Epithelial cell of proximal tubule (primary cell): ENCODE measurements around the gene IFT74. TPM values are rescaled to one million over a fixed set of nuclear protein-coding genes. Genes with fewer than 3 reads are reported as not detected.

ENCODE experiments used
- DNase-seq: peaks from one replicate; pipeline ENCODE4 v3.0.0-alpha.2; 2011; ENCODE audit warnings: low read depth
- H3K4me3 ChIP-seq: 2 replicates; pipeline ENCODE4 v1.5.1; 2011; ENCODE audit warnings: low read depth, mild to moderate bottlenecking, low read length
- total RNA-seq: library from RNA; depleted of rRNA; stranded (reverse); fragments of >200 nt; gene quantifications from 2 replicates; pipeline ENCODE4 v1.2.3, GENCODE V29; 2015
- TF ChIP-seq, protein P1 (sequence below): conservative IDR thresholded peaks from 2 replicates; pipeline ENCODE4 v1.5.1; 2012; ENCODE audit warnings: low read depth, mild to moderate bottlenecking, low read length

Gene IFT74
- total RNA-seq, 1 donor from 2014 or later, result 17.5 TPM

- H3K4me3 ChIP-seq, result no peak overlapping the region
- DNase-seq, result no peak
- TF ChIP-seq, protein P1, sequence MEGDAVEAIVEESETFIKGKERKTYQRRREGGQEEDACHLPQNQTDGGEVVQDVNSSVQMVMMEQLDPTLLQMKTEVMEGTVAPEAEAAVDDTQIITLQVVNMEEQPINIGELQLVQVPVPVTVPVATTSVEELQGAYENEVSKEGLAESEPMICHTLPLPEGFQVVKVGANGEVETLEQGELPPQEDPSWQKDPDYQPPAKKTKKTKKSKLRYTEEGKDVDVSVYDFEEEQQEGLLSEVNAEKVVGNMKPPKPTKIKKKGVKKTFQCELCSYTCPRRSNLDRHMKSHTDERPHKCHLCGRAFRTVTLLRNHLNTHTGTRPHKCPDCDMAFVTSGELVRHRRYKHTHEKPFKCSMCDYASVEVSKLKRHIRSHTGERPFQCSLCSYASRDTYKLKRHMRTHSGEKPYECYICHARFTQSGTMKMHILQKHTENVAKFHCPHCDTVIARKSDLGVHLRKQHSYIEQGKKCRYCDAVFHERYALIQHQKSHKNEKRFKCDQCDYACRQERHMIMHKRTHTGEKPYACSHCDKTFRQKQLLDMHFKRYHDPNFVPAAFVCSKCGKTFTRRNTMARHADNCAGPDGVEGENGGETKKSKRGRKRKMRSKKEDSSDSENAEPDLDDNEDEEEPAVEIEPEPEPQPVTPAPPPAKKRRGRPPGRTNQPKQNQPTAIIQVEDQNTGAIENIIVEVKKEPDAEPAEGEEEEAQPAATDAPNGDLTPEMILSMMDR, result no peak
These were observed 17.8 kb downstream of the IFT74 start for GRCh38 chr9:26973989-26974388.

- no peak for DNase-seq
- TF ChIP-seq, protein P1, result no peak
These were observed 18.7 kb downstream of the IFT74 start for GRCh38 chr9:26974927-26975326.

GRCh38 chr9:26975728-26976707, 19.8 kb downstream of the IFT74 start:
- no peak for DNase-seq
- no peak overlapping the region for H3K4me3 ChIP-seq
- TF ChIP-seq, protein P1, result peak; percentile 77

More at GRCh38 chr9:26974927-26975326, 18.7 kb downstream of the IFT74 start:
- no peak overlapping the region for H3K4me3 ChIP-seq

GRCh38 chr9:26983340-26983739, 27.1 kb downstream of the IFT74 start:
- DNase-seq, result no peak
- no peak overlapping the region for H3K4me3 ChIP-seq
- TF ChIP-seq, protein P1, result no peak

GRCh38 chr9:26995810-26996209, 39.6 kb downstream of the IFT74 start:
- TF ChIP-seq, protein P1, result no peak
- DNase-seq, result no peak
- H3K4me3 ChIP-seq, result no peak overlapping the region

GRCh38 chr9:27003426-27004077, 47.3 kb downstream of the IFT74 start:
- TF ChIP-seq, protein P1, result no peak
- no peak overlapping the region for H3K4me3 ChIP-seq
- DNase-seq, result peak; percentile 45
